HG02981 (cell line): Measurements from ENCODE around the gene STRBP.

Experiments
- ATAC-seq: cut with Tn5 transposase; IDR thresholded peaks from one replicate; pipeline ENCODE4 v1.9.1; 2021; ENCODE audit warnings: mild to moderate bottlenecking, moderate library complexity; ENCODE audit not compliant: unreplicated experiment

Gene STRBP

GRCh38 chr9:123104807-123105206 is 163.6 kb downstream of the STRBP start:
- no peak for ATAC-seq

DNA sequence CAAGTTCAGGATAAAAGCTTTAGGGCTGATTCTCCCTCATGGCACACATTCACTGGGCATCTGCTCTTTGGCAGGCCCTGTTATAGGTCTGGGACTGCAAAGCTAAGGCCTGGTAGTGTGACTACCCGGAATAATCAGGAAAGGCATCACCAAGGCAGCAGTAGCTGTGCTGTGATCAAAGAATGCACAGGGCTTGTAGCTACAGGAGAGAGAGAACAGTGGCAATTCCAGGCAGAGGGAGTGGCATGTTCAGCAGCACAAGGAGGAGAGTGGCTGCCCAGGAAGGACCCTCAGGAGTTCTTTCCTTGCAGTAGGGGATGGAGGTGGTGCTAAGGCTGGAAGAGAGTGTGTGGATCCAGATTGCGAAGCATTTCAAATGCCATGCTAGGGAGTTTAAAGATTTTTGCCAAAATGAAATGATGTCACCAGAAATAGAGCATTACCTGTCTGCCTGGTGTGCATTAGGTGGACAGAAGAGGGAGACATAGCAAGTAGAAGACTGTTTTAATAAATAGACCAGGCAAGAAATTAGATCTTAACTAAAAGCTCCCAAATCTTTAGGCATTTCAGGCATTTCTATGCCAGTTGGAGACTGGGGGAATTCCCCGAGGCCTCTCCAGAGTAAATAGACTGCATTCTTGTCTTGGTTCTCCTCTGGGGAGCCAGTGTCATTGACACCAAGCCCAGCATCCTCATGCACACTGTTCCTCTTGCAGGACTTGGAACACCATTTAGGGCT is 165.8 kb downstream of the STRBP start:
- no peak for ATAC-seq

GRCh38 chr9:123099548-123099947 is 168.8 kb downstream of the STRBP start:
- ATAC-seq: no peak

DNA sequence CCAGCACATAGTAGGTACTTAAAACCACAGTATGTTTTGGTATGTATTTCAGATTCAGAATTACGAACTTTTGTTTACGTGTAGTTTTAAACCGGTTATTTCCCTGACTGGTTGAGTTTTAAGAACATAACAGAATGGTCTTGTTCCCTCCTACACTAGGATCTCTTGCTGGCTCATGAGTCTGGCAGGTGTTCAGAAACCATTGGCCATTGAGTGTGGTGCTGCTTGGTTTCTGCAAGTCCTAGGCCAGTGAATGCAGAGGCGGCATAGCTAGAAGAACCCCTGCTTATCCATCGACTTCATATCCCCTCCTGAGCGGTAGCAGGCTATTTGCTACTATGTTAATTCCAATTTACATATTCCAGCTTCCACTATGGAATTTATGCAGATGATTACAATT is 169.3 kb downstream of the STRBP start:
- no peak for ATAC-seq

- no peak for ATAC-seq
These were observed 170.3 kb downstream of the STRBP start for GRCh38 chr9:123098096-123098459.

GRCh38 chr9:123097430-123098095 is 170.8 kb downstream of the STRBP start:
- ATAC-seq: no peak

DNA sequence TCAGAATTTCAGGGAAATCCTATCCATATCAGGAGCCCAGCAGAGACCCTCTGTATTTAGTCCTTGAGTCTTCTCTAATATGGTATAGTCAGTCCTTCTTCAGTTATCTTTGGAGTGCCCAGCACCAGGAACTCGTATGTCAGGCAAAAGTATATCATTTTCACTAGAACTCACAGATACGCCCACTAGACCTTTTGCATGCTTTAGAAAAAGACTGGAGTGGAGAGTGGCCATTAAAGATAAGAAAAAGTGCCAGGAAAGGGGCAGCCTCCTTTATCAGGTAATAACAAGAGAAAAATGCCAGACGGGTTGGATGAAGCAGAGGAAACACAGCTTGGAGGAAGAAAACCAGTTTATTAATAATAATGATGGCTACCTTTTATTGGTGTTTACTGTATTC is 171.4 kb downstream of the STRBP start:
- no peak for ATAC-seq

GRCh38 chr9:123093141-123093540 is 175.2 kb downstream of the STRBP start:
- no peak for ATAC-seq

DNA sequence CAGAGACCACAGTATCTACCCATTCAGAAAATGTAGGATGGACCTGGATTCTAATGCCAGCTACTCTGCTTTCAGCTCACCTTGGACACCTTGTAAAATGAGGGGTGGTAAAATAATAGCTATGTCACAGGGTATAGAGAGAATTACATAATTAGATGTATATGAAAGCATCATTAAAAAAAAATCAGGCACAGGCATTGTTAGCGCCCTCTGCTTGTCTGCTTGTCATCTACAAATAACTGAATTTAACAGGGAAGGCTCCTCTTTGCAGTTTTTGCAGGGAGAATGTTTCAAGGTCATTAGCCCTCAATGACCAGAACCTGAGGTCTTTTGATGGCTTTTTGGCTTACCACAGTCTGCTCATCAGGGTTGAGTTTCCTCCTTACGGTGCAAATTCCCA is 176.9 kb downstream of the STRBP start:
- no peak for ATAC-seq

DNA sequence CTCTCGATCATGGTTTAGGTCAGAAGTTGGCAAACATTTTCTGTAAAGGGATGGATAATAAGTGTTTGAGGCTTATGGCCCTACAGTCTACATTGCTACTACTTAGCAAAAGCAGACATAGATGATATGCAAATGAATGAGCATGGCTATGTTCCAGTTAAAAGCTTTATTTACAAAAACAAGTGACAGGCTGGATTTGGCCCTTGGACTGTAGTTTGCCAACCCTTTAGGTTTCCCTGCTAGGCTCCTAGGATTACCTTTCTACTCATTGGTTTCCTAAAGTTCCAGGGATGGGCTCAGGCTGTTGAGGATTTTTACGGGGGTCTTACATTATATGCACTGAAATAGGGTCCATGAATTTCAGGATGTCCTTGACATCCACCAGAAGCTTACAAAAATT is 177.4 kb downstream of the STRBP start:
- no peak for ATAC-seq

GRCh38 chr9:123090198-123090896 is 178.0 kb downstream of the STRBP start:
- no peak for ATAC-seq

DNA sequence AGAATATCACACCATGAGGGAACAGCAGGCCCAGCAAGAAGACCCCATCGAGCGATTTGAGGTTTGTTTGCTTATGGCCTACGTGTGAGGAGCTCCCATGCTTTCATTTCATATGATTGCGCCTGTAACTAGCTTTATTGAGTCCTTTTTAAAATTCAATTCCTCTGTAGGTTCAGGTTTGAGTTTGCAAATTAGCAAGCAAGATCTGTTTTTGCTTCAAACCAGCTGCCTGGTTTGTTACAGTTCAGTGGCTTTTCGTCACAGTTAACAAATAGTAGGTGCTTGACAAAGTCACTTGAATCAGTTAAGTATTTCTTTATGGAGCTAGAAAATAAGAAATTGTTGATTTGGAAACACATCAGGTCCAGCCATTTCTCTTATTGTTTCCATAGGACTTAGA is 178.6 kb downstream of the STRBP start:
- ATAC-seq: no peak

DNA sequence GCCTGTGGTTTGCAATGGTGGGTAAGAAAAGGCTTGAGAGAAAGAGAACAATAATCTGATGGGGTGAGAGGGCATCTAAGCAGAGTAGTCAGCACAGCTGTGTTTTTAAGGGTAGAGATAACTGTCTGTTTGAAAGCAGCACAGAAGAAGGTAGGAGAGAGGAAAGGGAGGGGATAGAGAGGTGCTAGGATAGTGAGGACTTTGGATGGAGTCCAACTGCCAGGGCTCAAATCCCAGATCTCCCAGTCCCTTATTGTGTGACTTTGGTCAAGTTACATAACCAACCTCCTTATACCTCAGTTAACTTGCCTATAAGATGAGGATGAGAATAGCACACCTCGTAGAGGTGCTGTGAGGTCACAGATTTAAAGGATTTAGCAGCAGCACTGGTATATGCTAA is 179.3 kb downstream of the STRBP start:
- ATAC-seq: no peak

DNA sequence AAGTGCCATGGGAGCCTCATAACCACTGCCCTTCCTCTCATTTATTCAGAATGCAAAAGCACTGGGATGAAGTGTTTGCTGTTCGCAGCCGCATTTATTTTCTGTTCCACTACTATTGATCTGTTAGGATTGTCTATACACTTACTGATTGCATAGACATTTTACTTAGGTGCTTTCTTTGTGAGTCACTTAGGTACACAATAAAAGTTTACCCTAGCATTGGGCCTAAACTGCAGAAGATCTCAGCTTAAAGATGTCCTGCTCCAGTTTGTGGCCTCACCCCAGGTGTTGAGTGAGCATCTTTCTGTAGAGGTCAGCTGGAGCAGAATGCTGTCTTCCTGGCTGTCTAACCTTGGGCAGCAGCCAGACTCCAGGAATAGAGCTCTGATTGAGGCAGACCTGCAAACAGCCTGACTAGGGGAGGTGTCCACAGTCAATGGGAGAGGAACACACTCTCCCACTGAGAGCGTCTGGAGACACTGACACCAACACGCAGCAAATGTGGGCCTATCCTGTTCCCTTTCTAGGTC is 181.0 kb downstream of the STRBP start:
- ATAC-seq: no peak

- no peak for ATAC-seq
These were observed 182.5 kb downstream of the STRBP start for GRCh38 chr9:123085916-123086315.

- ATAC-seq: no peak
These were observed 184.1 kb downstream of the STRBP start for GRCh38 chr9:123084256-123084655.

DNA sequence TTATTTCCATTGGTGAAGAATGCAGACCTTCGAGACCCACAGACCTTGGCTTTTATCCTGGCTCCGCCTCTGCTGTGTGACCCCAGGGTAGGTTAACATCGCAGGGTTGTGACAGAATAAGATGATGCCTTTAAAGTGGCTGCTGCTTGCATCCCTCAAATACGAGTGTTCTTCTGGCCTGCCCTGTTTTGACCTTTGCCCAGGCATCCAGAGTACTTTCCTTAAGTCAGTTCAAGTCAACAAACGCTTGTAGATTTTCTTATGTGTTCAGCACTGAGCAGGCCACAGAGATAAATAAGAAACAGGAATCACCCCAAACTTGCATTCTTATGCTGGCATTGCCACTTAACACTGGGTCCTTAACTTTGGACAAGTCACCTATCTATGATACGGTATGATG is 184.7 kb downstream of the STRBP start:
- ATAC-seq: no peak

- no peak for ATAC-seq
These were observed 186.6 kb downstream of the STRBP start for GRCh38 chr9:123081824-123082223.

GRCh38 chr9:123080444-123080843 is 187.9 kb downstream of the STRBP start:
- no peak for ATAC-seq

DNA sequence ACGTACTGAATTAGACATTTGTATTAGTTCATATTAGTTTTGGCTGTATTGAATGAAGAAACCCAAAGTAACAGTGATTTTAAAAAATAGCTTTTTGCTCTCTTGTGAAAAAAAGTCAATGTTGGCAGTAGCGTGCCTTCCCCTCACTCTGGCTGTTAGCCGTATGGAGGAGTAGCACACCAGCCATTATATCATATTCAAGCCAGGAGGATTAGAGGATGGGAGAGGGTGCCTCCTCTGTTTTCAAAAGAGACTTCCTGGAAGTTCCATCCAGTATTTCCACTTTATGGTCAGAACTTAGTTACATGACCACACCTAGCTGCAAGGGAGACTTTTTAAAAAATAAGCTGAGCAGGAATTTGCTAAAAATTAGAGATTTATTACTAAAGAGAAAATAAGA is 193.8 kb downstream of the STRBP start:
- no peak for ATAC-seq

DNA sequence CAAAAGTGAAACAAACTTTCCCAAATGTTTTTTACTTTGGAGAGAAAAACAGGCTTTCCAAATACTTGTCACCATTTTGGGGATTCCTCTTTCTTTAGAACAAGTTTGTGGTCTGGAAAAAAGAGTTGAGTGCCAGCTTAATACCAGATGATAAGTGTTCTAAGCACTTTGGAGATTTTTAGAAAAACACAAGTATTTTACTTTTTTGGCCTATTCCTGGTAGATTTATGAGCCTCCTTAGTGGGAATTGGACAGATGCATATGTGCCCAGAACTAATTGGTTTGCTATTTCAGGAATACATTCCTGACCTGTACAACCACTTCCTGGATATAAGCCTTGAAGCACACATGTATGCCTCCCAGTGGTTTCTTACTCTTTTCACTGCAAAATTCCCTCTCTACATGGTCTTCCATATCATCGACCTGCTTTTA is 194.4 kb downstream of the STRBP start:
- no peak for ATAC-seq

DNA sequence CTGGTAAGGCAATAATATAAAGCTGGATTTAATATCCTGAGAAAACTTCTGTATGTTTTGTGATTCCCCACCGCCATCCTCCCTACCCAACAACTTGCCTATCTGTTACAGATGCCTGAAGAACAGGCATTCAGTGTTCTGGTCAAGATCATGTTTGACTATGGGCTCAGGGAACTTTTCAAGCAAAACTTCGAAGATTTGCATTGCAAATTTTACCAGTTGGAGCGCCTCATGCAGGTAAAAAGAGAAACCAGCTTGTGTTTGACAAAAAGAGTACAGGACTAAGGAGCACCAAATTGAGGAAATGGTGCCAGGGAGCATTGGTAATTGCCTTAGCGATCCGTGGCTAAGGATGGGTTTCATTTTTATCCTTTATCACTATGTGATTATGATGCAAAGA is 194.9 kb downstream of the STRBP start:
- no peak for ATAC-seq
